BLaER1 treated with 17β-estradiol and CSF1 and Interleukin-3, amounts not matched to agents 10 nM and 100 nM (cell line): ENCODE data around the gene ARF4.

Experiments
- H3K27ac ChIP-seq, 11 experiments: shearing (Covaris generic); formaldehyde crosslinking; 2 replicates each; pipeline ENCODE4 v1.8.1; 2022
- H3K27me3 ChIP-seq, 11 experiments: shearing (Covaris generic); formaldehyde crosslinking; 2 replicates each; pipeline ENCODE4 v1.8.1; 2022
- H3K36me3 ChIP-seq, 11 experiments: shearing (Covaris generic); formaldehyde crosslinking; 2 replicates each; pipeline ENCODE4 v1.8.1; 2022
- H3K4me1 ChIP-seq, 10 experiments: shearing (Covaris generic); formaldehyde crosslinking; 2 replicates each; pipeline ENCODE4 v1.8.1; 2022
- H3K4me2 ChIP-seq, 11 experiments: shearing (Covaris generic); formaldehyde crosslinking; 2 replicates each; pipeline ENCODE4 v1.8.1; 2022
- H3K4me3 ChIP-seq, 10 experiments: shearing (Covaris generic); formaldehyde crosslinking; 2 replicates each; pipeline ENCODE4 v1.8.1; 2022
- H3K9ac ChIP-seq, 11 experiments: shearing (Covaris generic); formaldehyde crosslinking; 2 replicates each; pipeline ENCODE4 v1.8.1; 2022
- H3K9me3 ChIP-seq, 11 experiments: shearing (Covaris generic); formaldehyde crosslinking; replicated peaks in 1 of 11; 2 replicates each; pipeline ENCODE4 v1.8.1; 2022
- H4K20me1 ChIP-seq, 11 experiments: shearing (Covaris generic); formaldehyde crosslinking; 2 replicates each; pipeline ENCODE4 v1.8.1; 2022
- Cebpa-rat ChIP-seq, 11 experiments: shearing (Covaris generic); IDR thresholded peaks; 2 replicates each; pipeline ENCODE4 v1.8.1; 2022

Gene ARF4

DNA sequence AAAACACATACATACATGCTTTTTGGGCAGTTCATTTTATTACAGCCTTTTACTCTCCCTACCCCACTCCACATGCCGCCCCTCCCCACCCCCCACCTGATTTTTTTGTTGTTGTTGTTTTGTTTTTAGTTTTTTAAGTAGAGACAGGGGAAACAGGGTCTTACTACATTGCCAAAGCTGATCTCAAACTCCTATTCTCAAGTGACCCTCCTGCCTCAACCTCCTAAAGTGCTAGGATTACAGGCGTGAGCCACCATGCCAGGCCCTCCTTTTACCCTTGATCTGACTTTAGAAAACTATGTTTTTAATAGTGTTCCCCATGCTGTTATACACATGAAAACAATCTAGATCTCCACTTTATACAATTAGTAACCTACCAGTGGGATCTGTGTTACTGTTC lies 26.3 kb downstream of the ARF4 start:
- H3K27ac ChIP-seq = no peak overlapping the region
- H3K27me3 ChIP-seq = no peaks in the 10 kb centered on the region
- peaks cover 94 to 100% (median 99%) of the 10 kb centered on the region in 11 experiments for H3K36me3 ChIP-seq
- no peak overlapping the region for H3K4me2 ChIP-seq
- H3K9ac ChIP-seq = no peak overlapping the region
- no peak overlapping the region for H3K4me3 ChIP-seq
- no peak for TF ChIP-seq Cebpa-rat (IDR thresholded peaks at IDR 0.05)
- H3K9me3 ChIP-seq = no peaks in the 10 kb centered on the region
- no peaks in the 10 kb centered on the region; a peak in 3 of 20 replicates for H3K4me1 ChIP-seq
- peaks cover 7 to 95% (median 72%) of the 10 kb centered on the region in 11 experiments; a peak in 19 of 22 replicates for H4K20me1 ChIP-seq

- Histone ChIP-seq H3K27me3 (no peaks in the 10 kb centered on the region), H3K4me2 (no peak overlapping the region), H3K27ac (no peak overlapping the region), H3K4me1 (no peaks in the 10 kb centered on the region; a peak in 2 of 20 replicates), H4K20me1 (peaks cover 7 to 100% (median 70%) of the 10 kb centered on the region in 11 experiments; a peak in 19 of 22 replicates), H3K36me3 (peaks cover 96 to 100% (median 99%) of the 10 kb centered on the region in 11 experiments), H3K4me3 (no peak overlapping the region), H3K9ac (no peak overlapping the region), H3K9me3 (no peaks in the 10 kb centered on the region)
- TF ChIP-seq Cebpa-rat (IDR thresholded peaks at IDR 0.05) = no peak
These were observed 27.2 kb downstream of the ARF4 start for GRCh38 chr3:57569859-57570450.

DNA sequence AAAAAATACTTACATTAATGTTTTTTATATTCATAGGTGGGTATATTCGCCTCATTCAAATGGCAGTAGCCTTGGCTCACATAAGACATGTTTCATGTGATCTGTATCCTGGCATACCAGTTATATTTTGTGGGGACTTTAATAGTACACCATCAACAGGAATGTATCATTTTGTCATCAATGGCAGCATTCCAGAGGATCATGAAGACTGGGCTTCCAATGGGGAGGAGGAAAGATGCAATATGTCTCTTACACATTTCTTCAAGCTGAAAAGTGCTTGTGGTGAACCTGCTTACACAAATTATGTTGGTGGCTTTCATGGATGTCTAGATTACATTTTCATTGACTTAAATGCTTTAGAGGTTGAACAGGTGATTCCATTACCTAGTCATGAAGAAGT lies 37.6 kb downstream of the ARF4 start:
- TF ChIP-seq Cebpa-rat (IDR thresholded peaks at IDR 0.05) = no peak
- Histone ChIP-seq H3K9me3 (no peaks in the 10 kb centered on the region), H3K4me1 (peaks cover 27 to 51% (median 42%) of the 10 kb centered on the region in 10 experiments), H3K27ac (no peak overlapping the region), H3K9ac (peak overlapping the region in 2 of 11 experiments; percentile 20 to 97; a peak in 1 of 22 replicates), H3K36me3 (peaks cover 37 to 68% (median 58%) of the 10 kb centered on the region in 11 experiments), H3K4me3 (peak overlapping the region in 8 of 10 experiments; percentile 4 to 97 (median 87); a peak in 12 of 20 replicates), H3K4me2 (peak overlapping the region; percentile 86 to 100 (median 94)), H4K20me1 (peaks cover 20 to 82% (median 73%) of the 10 kb centered on the region in 11 experiments; a peak in 20 of 22 replicates), H3K27me3 (no peaks in the 10 kb centered on the region)

DNA sequence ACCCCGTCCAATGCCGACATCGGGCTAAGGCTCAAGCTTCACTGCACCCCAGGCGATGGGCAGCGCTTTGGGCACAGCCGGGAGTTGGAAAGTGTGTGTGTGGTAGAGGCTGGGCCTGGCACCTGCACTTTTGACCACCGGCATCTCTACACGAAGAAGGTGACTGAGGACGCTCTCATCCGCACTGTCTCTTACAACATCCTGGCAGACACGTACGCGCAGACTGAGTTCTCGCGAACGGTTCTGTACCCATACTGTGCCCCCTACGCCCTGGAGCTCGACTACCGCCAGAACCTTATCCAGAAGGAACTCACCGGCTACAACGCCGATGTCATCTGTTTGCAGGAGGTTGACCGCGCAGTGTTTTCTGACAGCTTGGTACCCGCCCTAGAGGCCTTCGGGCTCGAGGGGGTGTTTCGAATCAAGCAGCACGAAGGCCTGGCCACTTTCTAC lies 40.0 kb downstream of the ARF4 start:
- Histone ChIP-seq H3K9me3 (no peaks in the 10 kb centered on the region), H3K4me1 (peaks cover 27 to 51% (median 42%) of the 10 kb centered on the region in 10 experiments), H4K20me1 (peaks cover 10 to 58% (median 53%) of the 10 kb centered on the region in 11 experiments; a peak in 19 of 22 replicates), H3K4me2 (peak overlapping the region; percentile 86 to 100 (median 94)), H3K27me3 (no peaks in the 10 kb centered on the region), H3K36me3 (peaks cover 22 to 44% (median 35%) of the 10 kb centered on the region in 11 experiments; a peak in 21 of 22 replicates), H3K4me3 (peak overlapping the region; percentile 83 to 97 (median 89)), H3K9ac (peak overlapping the region; percentile 87 to 98 (median 96)), H3K27ac (peak overlapping the region; percentile 89 to 97 (median 94))
- TF ChIP-seq Cebpa-rat (IDR thresholded peaks at IDR 0.05) = no peak

DNA sequence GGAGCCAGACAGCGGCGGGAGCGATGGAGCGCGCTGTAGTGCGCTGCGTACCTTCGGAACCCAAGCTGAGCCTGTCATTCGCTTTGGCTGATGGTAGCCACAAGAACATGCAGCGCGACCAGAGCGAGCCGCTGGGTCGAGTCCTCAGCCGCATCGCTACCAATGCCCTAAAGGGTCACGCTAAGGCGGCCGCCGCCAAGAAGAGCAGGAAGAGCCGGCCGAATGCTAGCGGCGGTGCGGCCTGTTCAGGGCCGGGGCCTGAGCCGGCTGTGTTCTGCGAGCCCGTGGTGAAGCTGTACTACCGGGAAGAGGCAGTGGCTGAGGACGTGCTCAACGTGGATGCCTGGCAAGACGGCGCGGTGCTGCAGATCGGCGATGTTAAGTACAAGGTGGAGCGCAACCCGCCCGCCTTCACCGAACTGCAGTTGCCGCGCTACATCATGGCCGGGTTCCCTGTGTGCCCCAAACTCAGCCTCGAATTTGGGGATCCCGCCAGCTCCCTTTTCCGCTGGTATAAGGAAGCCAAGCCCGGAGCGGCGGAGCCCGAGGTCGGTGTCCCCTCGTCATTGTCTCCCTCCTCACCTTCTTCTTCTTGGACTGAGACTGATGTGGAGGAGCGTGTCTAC lies 40.6 kb downstream of the ARF4 start:
- peaks cover 10 to 52% (median 48%) of the 10 kb centered on the region in 11 experiments; a peak in 19 of 22 replicates for H4K20me1 ChIP-seq
- peaks cover 27 to 50% (median 42%) of the 10 kb centered on the region in 10 experiments for H3K4me1 ChIP-seq
- H3K27me3 ChIP-seq = no peaks in the 10 kb centered on the region
- H3K4me3 ChIP-seq = peak overlapping the region; percentile 83 to 97 (median 89)
- H3K4me2 ChIP-seq = peak overlapping the region; percentile 86 to 100 (median 94)
- peak overlapping the region; percentile 89 to 97 (median 94) for H3K27ac ChIP-seq
- no peak for TF ChIP-seq Cebpa-rat (IDR thresholded peaks at IDR 0.05)
- H3K9me3 ChIP-seq = no peaks in the 10 kb centered on the region
- peak overlapping the region; percentile 87 to 98 (median 96) for H3K9ac ChIP-seq
- peaks cover 22 to 39% (median 29%) of the 10 kb centered on the region in 11 experiments; a peak in 21 of 22 replicates for H3K36me3 ChIP-seq

DNA sequence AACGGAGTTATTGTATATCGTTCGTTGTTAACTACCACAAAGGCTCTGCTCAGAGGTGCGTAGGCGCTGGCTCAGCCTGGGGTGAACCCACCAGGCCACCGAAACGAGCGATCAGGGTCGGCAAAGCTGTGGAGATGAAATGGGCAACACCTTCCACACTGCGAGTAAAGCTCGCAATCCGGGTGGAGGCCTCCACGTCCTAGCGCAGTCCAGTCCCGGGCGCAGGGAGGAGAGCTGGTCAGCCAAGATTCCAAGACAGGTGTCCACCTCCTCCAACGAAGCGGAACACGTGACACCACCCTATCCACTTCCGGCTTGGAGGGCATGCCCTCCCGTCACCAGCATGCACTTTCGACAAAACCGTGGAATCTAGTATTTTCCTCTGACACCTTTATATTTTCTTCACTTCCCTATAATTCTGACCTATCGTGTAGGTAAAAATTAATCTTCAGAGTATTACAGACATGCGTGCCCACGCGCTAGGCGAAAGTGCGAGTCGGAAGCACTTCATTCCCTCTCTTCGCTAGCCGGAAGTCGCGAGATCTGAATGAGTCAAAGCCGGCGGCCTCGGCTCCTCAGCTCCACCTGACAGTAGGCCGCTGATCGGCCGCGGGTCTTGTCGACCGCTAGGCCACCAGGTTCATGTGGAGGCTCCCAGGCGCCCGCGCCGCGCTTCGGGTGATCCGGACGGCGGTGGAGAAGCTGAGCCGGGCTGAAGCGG lies 41.2 kb downstream of the ARF4 start, which contains the start of gene PDE12:
TSS of gene PDE12 (plus strand) at position 537 of the 721 bp plus-strand sequence. CDS start at position 643, 106 bp downstream.
- H3K4me1 ChIP-seq = peaks cover 27 to 44% (median 40%) of the 10 kb centered on the region in 10 experiments
- peak within 1 kb of the TSS; percentile 86 to 100 (median 94) for H3K4me2 ChIP-seq
- peaks cover 10 to 46% (median 42%) of the 10 kb centered on the region in 11 experiments; a peak in 19 of 22 replicates for H4K20me1 ChIP-seq
- no peak for TF ChIP-seq Cebpa-rat (IDR thresholded peaks at IDR 0.05)
- peak within 1 kb of the TSS; percentile 89 to 97 (median 94) for H3K27ac ChIP-seq
- peak within 1 kb of the TSS; percentile 83 to 97 (median 89) for H3K4me3 ChIP-seq
- H3K27me3 ChIP-seq = no peaks in the 10 kb centered on the region
- peaks cover 17 to 32% (median 23%) of the 10 kb centered on the region in 11 experiments; a peak in 21 of 22 replicates for H3K36me3 ChIP-seq
- H3K9me3 ChIP-seq = no peaks in the 10 kb centered on the region
- H3K9ac ChIP-seq = peak within 1 kb of the TSS; percentile 87 to 98 (median 96)

- Histone ChIP-seq H3K27me3 (no peaks in the 10 kb centered on the region), H3K4me1 (peaks cover 27 to 38% (median 36%) of the 10 kb centered on the region in 10 experiments), H3K27ac (peak overlapping the region; percentile 89 to 97 (median 94)), H3K4me3 (peak overlapping the region; percentile 83 to 97 (median 89)), H3K9ac (peak overlapping the region; percentile 87 to 98 (median 96)), H4K20me1 (peaks cover 10 to 40% (median 36%) of the 10 kb centered on the region in 11 experiments; a peak in 19 of 22 replicates), H3K36me3 (peaks cover 11 to 26% (median 18%) of the 10 kb centered on the region in 11 experiments; a peak in 21 of 22 replicates), H3K9me3 (no peaks in the 10 kb centered on the region), H3K4me2 (peak overlapping the region; percentile 86 to 100 (median 94))
- TF ChIP-seq Cebpa-rat (IDR thresholded peaks at IDR 0.05) = no peak
These were observed 41.8 kb downstream of the ARF4 start for GRCh38 chr3:57555306-57555705.

DNA sequence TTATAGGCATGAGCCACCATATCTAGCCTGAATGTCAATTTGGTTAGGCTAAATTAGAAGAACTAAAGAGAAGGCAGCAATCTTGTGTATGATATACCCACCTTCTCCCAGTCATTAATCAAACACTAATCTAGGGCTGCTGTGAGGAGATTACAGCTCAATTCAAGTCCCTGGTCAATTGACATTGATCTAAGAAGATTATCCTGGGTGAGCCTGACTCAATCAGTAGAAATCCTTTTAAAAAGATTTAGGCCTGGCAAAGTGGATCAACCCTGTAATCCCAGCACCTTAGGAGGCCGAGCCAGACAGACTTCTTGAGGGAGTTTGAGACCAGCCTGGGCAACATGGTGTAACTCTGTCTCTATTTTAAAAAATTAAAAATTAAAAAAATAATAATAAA lies 50.5 kb downstream of the ARF4 start:
- no peaks in the 10 kb centered on the region for H4K20me1 ChIP-seq
- no peaks in the 10 kb centered on the region for H3K27me3 ChIP-seq
- no peak overlapping the region for H3K4me2 ChIP-seq
- H3K36me3 ChIP-seq = no peaks in the 10 kb centered on the region
- H3K9ac ChIP-seq = no peak overlapping the region
- TF ChIP-seq Cebpa-rat (IDR thresholded peaks at IDR 0.05) = no peak
- no peak overlapping the region for H3K27ac ChIP-seq
- no peaks in the 10 kb centered on the region for H3K4me1 ChIP-seq
- no peak overlapping the region for H3K4me3 ChIP-seq
- no peaks in the 10 kb centered on the region for H3K9me3 ChIP-seq
